Trophoblast cell (in vitro differentiated cells and primary cell): ENCODE measurements around the gene MCF2L.

Experiments
- DNase-seq, 2 donors: peaks; one replicate each; pipeline ENCODE4 v3.0.0-alpha.2; 2016
- H2AFZ ChIP-seq: 2 replicates; pipeline ENCODE4 v1.6.1; 2013; ENCODE audit warnings: low read length, moderate library complexity, mild to moderate bottlenecking; ENCODE audit not compliant: insufficient read depth, poor library complexity
- H2AK5ac ChIP-seq: 2 replicates; pipeline ENCODE4 v1.6.1; 2013; ENCODE audit warnings: mild to moderate bottlenecking, low read length
- H2BK120ac ChIP-seq: 2 replicates; pipeline ENCODE4 v1.6.1; 2013; ENCODE audit warnings: low read length, mild to moderate bottlenecking, moderate library complexity; ENCODE audit not compliant: insufficient read depth, poor library complexity
- H2BK12ac ChIP-seq: 2 replicates; pipeline ENCODE4 v1.6.1; 2013; ENCODE audit warnings: mild to moderate bottlenecking, low read length, moderate library complexity
- H2BK5ac ChIP-seq: 2 replicates; pipeline ENCODE4 v1.6.1; 2013; ENCODE audit warnings: low read length, low read depth, moderate library complexity, mild to moderate bottlenecking; ENCODE audit not compliant: poor library complexity
- H3K14ac ChIP-seq: 2 replicates; pipeline ENCODE4 v1.6.1; 2013; ENCODE audit warnings: mild to moderate bottlenecking, low read length
- H3K18ac ChIP-seq: 2 replicates; pipeline ENCODE4 v1.6.1; 2013; ENCODE audit warnings: mild to moderate bottlenecking, low read length
- H3K23ac ChIP-seq: 2 replicates; pipeline ENCODE4 v1.6.1; 2013; ENCODE audit warnings: low read length
- H3K27ac ChIP-seq: 2 replicates; pipeline ENCODE4 v1.5.1; 2013; ENCODE audit warnings: low read depth, mild to moderate bottlenecking, inconsistent platforms, low read length, moderate library complexity
- H3K27me3 ChIP-seq: 2 replicates; pipeline ENCODE4 v1.6.1; 2013; ENCODE audit warnings: inconsistent platforms, mild to moderate bottlenecking, low read length, moderate library complexity; ENCODE audit not compliant: insufficient read depth
- H3K36me3 ChIP-seq, 2 experiments: 1 replicate in 1 of 2; 2 replicates in 1 of 2; pipeline ENCODE4 v1.6.1; 2013; ENCODE audit warnings: low read length in 2 of 2, mild to moderate bottlenecking in 2 of 2, moderate library complexity in 1 of 2; ENCODE audit not compliant: insufficient read depth in 2 of 2, control insufficient read depth in 1 of 2
- H3K4ac ChIP-seq: 2 replicates; pipeline ENCODE4 v1.6.1; 2013; ENCODE audit warnings: low read depth, mild to moderate bottlenecking, low read length, moderate library complexity
- H3K4me1 ChIP-seq, 2 experiments: 1 replicate in 1 of 2; 2 replicates in 1 of 2; pipeline ENCODE4 v1.6.1; 2013; ENCODE audit warnings: low read length in 2 of 2, mild to moderate bottlenecking in 2 of 2, moderate library complexity in 1 of 2; ENCODE audit not compliant: insufficient read depth in 2 of 2, control insufficient read depth in 1 of 2
- H3K4me2 ChIP-seq: 2 replicates; pipeline ENCODE4 v1.6.1; 2013; ENCODE audit warnings: inconsistent platforms, mild to moderate bottlenecking, low read length, moderate library complexity
- H3K4me3 ChIP-seq: 2 replicates; pipeline ENCODE4 v1.5.1; 2013; ENCODE audit warnings: mild to moderate bottlenecking, low read depth, low read length, inconsistent platforms
- H3K79me1 ChIP-seq: one replicate; pipeline ENCODE4 v1.6.1; 2013; ENCODE audit warnings: low read length
- H3K79me2 ChIP-seq: 2 replicates; pipeline ENCODE4 v1.6.1; 2013; ENCODE audit warnings: low read length, mild to moderate bottlenecking; ENCODE audit not compliant: control insufficient read depth, insufficient read depth, poor library complexity
- H3K9ac ChIP-seq: 2 replicates; pipeline ENCODE4 v1.6.1; 2013; ENCODE audit warnings: mild to moderate bottlenecking, low read length
- H3K9me3 ChIP-seq: 2 replicates; pipeline ENCODE4 v1.6.1; 2013; ENCODE audit warnings: low read depth, mild to moderate bottlenecking, control low read depth, inconsistent platforms, low read length; ENCODE audit not compliant: insufficient read depth
- H4K12ac ChIP-seq: 2 replicates; pipeline ENCODE4 v1.6.1; 2013; ENCODE audit warnings: low read depth, mild to moderate bottlenecking, low read length, moderate library complexity
- H4K8ac ChIP-seq: 2 replicates; pipeline ENCODE4 v1.6.1; 2013; ENCODE audit warnings: low read depth, mild to moderate bottlenecking, low read length, moderate library complexity
- H4K91ac ChIP-seq: one replicate; pipeline ENCODE4 v1.6.1; 2013; ENCODE audit warnings: low read depth, mild to moderate bottlenecking, low read length, moderate library complexity
- WGBS: extraction: QIAGEN DNeasy Blood & Tissue Kit; methylation state at CpG from one replicate; pipeline ENCODE4 v1.1.7; 2013; ENCODE audit warnings: missing lambda C conversion rate; ENCODE audit not compliant: insufficient read length, insufficient coverage; ENCODE audit errors: extremely low coverage; 5-methylcytosine and 5-hydroxymethylcytosine counted together

MCF2L gene

GRCh38 chr13:113021391-113021790 lies 52.4 kb downstream of the MCF2L start:
- no peak overlapping the region for H3K14ac ChIP-seq
- peaks cover 4% of the 10 kb centered on the region for H3K27me3 ChIP-seq
- H3K4me2 ChIP-seq: no peak overlapping the region
- peaks cover 7% of the 10 kb centered on the region for H3K9me3 ChIP-seq
- H3K4me3 ChIP-seq: no peak overlapping the region
- H2AK5ac ChIP-seq: no peak overlapping the region
- H3K36me3 ChIP-seq: no peaks in the 10 kb centered on the region
- H2BK12ac ChIP-seq: no peak overlapping the region
- no peak overlapping the region for H4K8ac ChIP-seq
- no peak overlapping the region for H2BK120ac ChIP-seq
- no peak overlapping the region for H3K18ac ChIP-seq
- H3K27ac ChIP-seq: no peak overlapping the region
- no peak overlapping the region for H2BK5ac ChIP-seq
- no CpG with 5 or more reads among the region's 14 CpGs for WGBS
- H3K4me1 ChIP-seq: peaks cover 17% of the 10 kb centered on the region in 2 experiments
- peaks cover 2% of the 10 kb centered on the region for H3K79me1 ChIP-seq
- H3K9ac ChIP-seq: no peak overlapping the region
- H3K79me2 ChIP-seq: no peaks in the 10 kb centered on the region
- no peak overlapping the region for H4K91ac ChIP-seq
- H4K12ac ChIP-seq: no peak overlapping the region
- H3K4ac ChIP-seq: no peak overlapping the region
- no peak overlapping the region for H3K23ac ChIP-seq
- H2AFZ ChIP-seq: no peak overlapping the region
- DNase-seq: no peak

- Histone ChIP-seq H3K79me2 (no peaks in the 10 kb centered on the region), H4K91ac (no peak overlapping the region), H3K27ac (no peak overlapping the region), H3K36me3 (no peaks in the 10 kb centered on the region), H2AFZ (no peak overlapping the region), H4K8ac (no peak overlapping the region), H3K4me2 (no peak overlapping the region), H2BK12ac (no peak overlapping the region), H3K18ac (no peak overlapping the region), H3K9ac (no peak overlapping the region), H3K4me3 (no peak overlapping the region), H3K14ac (no peak overlapping the region), H2BK120ac (no peak overlapping the region), H4K12ac (no peak overlapping the region), H3K9me3 (peaks cover 7% of the 10 kb centered on the region), H3K4me1 (peaks cover 19 to 21% of the 10 kb centered on the region in 2 experiments), H2AK5ac (no peak overlapping the region), H3K23ac (no peak overlapping the region), H3K4ac (no peak overlapping the region), H2BK5ac (no peak overlapping the region), H3K79me1 (peaks cover 2% of the 10 kb centered on the region), H3K27me3 (peaks cover 4% of the 10 kb centered on the region)
- DNase-seq: no peak
- WGBS: no CpG with 5 or more reads among the region's 7 CpGs
Observed at GRCh38 chr13:113021811-113022210, 52.8 kb downstream of the MCF2L start.

- Histone ChIP-seq H3K79me2 (no peaks in the 10 kb centered on the region), H2BK5ac (no peak overlapping the region), H3K9me3 (peaks cover 7% of the 10 kb centered on the region), H3K4me1 (peaks cover 21 to 26% of the 10 kb centered on the region in 2 experiments), H3K27me3 (peaks cover 4% of the 10 kb centered on the region), H3K4me2 (peak overlapping the region; percentile 42), H3K79me1 (peaks cover 2% of the 10 kb centered on the region), H2BK12ac (no peak overlapping the region), H4K12ac (no peak overlapping the region), H4K8ac (no peak overlapping the region), H3K23ac (no peak overlapping the region), H2AK5ac (no peak overlapping the region), H3K14ac (no peak overlapping the region), H3K4ac (no peak overlapping the region), H3K27ac (no peak overlapping the region), H3K4me3 (no peak overlapping the region), H3K36me3 (no peaks in the 10 kb centered on the region), H2BK120ac (no peak overlapping the region), H4K91ac (no peak overlapping the region), H3K18ac (no peak overlapping the region), H3K9ac (no peak overlapping the region), H2AFZ (no peak overlapping the region)
- WGBS: no CpG with 5 or more reads among the region's 23 CpGs
- DNase-seq: no peak
Observed at GRCh38 chr13:113022391-113022744, 53.4 kb downstream of the MCF2L start.

GRCh38 chr13:113022745-113023574 lies 53.9 kb downstream of the MCF2L start:
- Histone ChIP-seq H3K14ac (no peak overlapping the region), H3K36me3 (no peaks in the 10 kb centered on the region), H4K91ac (no peak overlapping the region), H3K23ac (no peak overlapping the region), H3K79me1 (peaks cover 2% of the 10 kb centered on the region), H2BK120ac (no peak overlapping the region), H3K27me3 (peaks cover 4% of the 10 kb centered on the region), H3K4ac (no peak overlapping the region), H3K27ac (no peak overlapping the region), H3K9me3 (peaks cover 7% of the 10 kb centered on the region), H3K18ac (no peak overlapping the region), H4K12ac (no peak overlapping the region), H3K4me1 (peaks cover 21 to 26% of the 10 kb centered on the region in 2 experiments), H3K9ac (no peak overlapping the region), H2BK12ac (no peak overlapping the region), H3K4me3 (no peak overlapping the region), H2BK5ac (no peak overlapping the region), H2AK5ac (no peak overlapping the region), H3K4me2 (peak overlapping the region; percentile 42), H2AFZ (no peak overlapping the region), H3K79me2 (no peaks in the 10 kb centered on the region), H4K8ac (no peak overlapping the region)
- DNase-seq: peak in 1 of 2 donors; percentile 50
- WGBS: no CpG with 5 or more reads among the region's 39 CpGs
